SK-N-SH (cell line): ENCODE results near the gene ACADS. TPM values are rescaled to one million over a fixed set of nuclear protein-coding genes. Genes with fewer than 3 reads are reported as not detected.
A peak's percentile ranks its signal among the peaks of the same experiment; 100 is the strongest.

Experiments used
- CTCF ChIA-PET: fragments of 300-600, 350-600 bp; formaldehyde crosslinking; extraction: SDS; loops from one replicate; lab custom pipeline; 2021; lab: Yijun Ruan, JAX
- POLR2A ChIA-PET: fragments of 350-600 bp; sonication (Branson Sonifier 250); formaldehyde crosslinking; extraction: SDS; loops from one replicate; lab custom pipeline; 2020; ENCODE audit warnings: antibody characterized with exemption, inconsistent platforms; lab: Yijun Ruan, JAX
- DNase-seq: peaks from one replicate; pipeline ENCODE4 v3.0.0; 2012
- H2AFZ ChIP-seq: fragments of 200-600 bp; sonication (generic); 2 replicates; pipeline ENCODE4 v1.8.1; 2016; ENCODE audit warnings: antibody characterized with exemption, mild to moderate bottlenecking, low read depth
- H3F3A ChIP-seq: fragments of 200-600 bp; sonication (generic); replicated peaks from 2 replicates; pipeline ENCODE3; 2016; ENCODE audit warnings: antibody characterized with exemption, mild to moderate bottlenecking; ENCODE audit not compliant: insufficient read depth
- H3K27ac ChIP-seq, 2 experiments: fragments of 200-500 bp in 1 of 2; fragments of 200-600 bp in 1 of 2; sonication (Bioruptor generic) in 1 of 2; sonication (generic), shearing (Covaris generic) in 1 of 2; 2 replicates each; pipeline versions ENCODE4 v1.5.1 to v1.6.1; 2014 to 2016; ENCODE audit warnings: low read depth in 2 of 2, inconsistent platforms in 1 of 2, low read length in 1 of 2, mild to moderate bottlenecking in 1 of 2, mixed read lengths in 1 of 2
- H3K27me3 ChIP-seq: fragments of 200-600 bp; sonication (generic), shearing (Covaris generic); 2 replicates; pipeline ENCODE4 v1.6.1; 2016; ENCODE audit warnings: mixed run types; ENCODE audit not compliant: insufficient read depth
- H3K36me3 ChIP-seq, 2 experiments: fragments of 200-500 bp in 1 of 2; fragments of 200-600 bp in 1 of 2; sonication (Bioruptor generic) in 1 of 2; sonication (generic) in 1 of 2; replicated peaks in 1 of 2; 2 replicates each; pipeline versions ENCODE3 to v1.5.1; 2014 to 2016; ENCODE audit warnings: low read length in 1 of 2, mild to moderate bottlenecking in 1 of 2; ENCODE audit not compliant: insufficient read depth in 2 of 2, control insufficient read depth in 1 of 2
- H3K4me1 ChIP-seq, 2 experiments: fragments of 200-500 bp in 1 of 2; fragments of 200-600 bp in 1 of 2; sonication (Bioruptor generic) in 1 of 2; sonication (generic), shearing (Covaris generic) in 1 of 2; 2 replicates each; pipeline versions ENCODE4 v1.5.1 to v1.6.1; 2014 to 2016; ENCODE audit warnings: low read depth in 1 of 2, low read length in 1 of 2, mixed run types in 1 of 2; ENCODE audit not compliant: insufficient read depth in 2 of 2, control insufficient read depth in 1 of 2
- H3K4me2 ChIP-seq: fragments of 200-600 bp; sonication (generic), shearing (Covaris generic); 2 replicates; pipeline ENCODE4 v1.6.1; 2017; ENCODE audit warnings: mixed run types
- H3K4me3 ChIP-seq, 2 experiments: fragments of 200-500 bp in 1 of 2; fragments of 200-600 bp in 1 of 2; sonication (Bioruptor generic) in 1 of 2; sonication (generic), shearing (Covaris generic) in 1 of 2; 2 replicates each; pipeline versions ENCODE4 v1.5.1 to v1.8.1; 2014 to 2016; ENCODE audit warnings: low read depth in 2 of 2, inconsistent platforms in 1 of 2, low read length in 1 of 2, mild to moderate bottlenecking in 1 of 2, mixed read lengths in 1 of 2, moderate library complexity in 1 of 2
- H3K79me2 ChIP-seq: fragments of 200-600 bp; sonication (generic); 2 replicates; pipeline ENCODE4 v1.8.1; 2017; ENCODE audit warnings: mild to moderate bottlenecking; ENCODE audit not compliant: insufficient read depth
- H3K9ac ChIP-seq: fragments of 200-600 bp; sonication (generic); 2 replicates; pipeline ENCODE4 v1.6.1; 2017; ENCODE audit warnings: mixed run types
- H3K9me2 ChIP-seq: fragments of 200-600 bp; sonication (generic); 2 replicates; pipeline ENCODE4 v1.6.1; 2017; ENCODE audit warnings: mixed run types
- H3K9me3 ChIP-seq: fragments of 200-600 bp; sonication (generic); 2 replicates; pipeline ENCODE4 v1.6.1; 2017; ENCODE audit warnings: mixed run types, mild to moderate bottlenecking, moderate library complexity
- H4K20me1 ChIP-seq: fragments of 200-600 bp; sonication (generic); 2 replicates; pipeline ENCODE4 v1.6.1; 2017; ENCODE audit warnings: mild to moderate bottlenecking, mixed run types; ENCODE audit not compliant: insufficient read depth
- CTCF ChIP-seq: fragments of 200-600 bp; sonication (generic); IDR thresholded peaks from 2 replicates; pipeline ENCODE4 v1.6.1; 2017; ENCODE audit warnings: antibody characterized with exemption, mild to moderate bottlenecking, moderate library complexity
- ELF1 ChIP-seq: IDR thresholded peaks from 2 replicates; pipeline ENCODE4 v1.4.0; 2012
- EZH2phosphoT487 ChIP-seq: fragments of 200-600 bp; sonication (generic); IDR thresholded peaks from 2 replicates; pipeline ENCODE4 v1.6.1; 2017; ENCODE audit warnings: low read depth, mixed run types, mild to moderate bottlenecking, antibody characterized with exemption, moderate library complexity, borderline replicate concordance
- FOSL2 ChIP-seq: IDR thresholded peaks from 2 replicates; pipeline ENCODE4 v1.4.0; 2012; ENCODE audit warnings: low read depth, mild to moderate bottlenecking, moderate library complexity, borderline replicate concordance
- FOXM1 ChIP-seq: IDR thresholded peaks from 2 replicates; pipeline ENCODE4 v1.4.0; 2012; ENCODE audit warnings: low read depth, mild to moderate bottlenecking
- GATA2 ChIP-seq: sonication (generic); formaldehyde crosslinking; IDR thresholded peaks from 2 replicates; pipeline ENCODE4 v1.5.0; 2020; ENCODE audit warnings: mild to moderate bottlenecking, missing genetic modification reagents
- IRF3 ChIP-seq: fragments of 150-350 bp; IDR thresholded peaks from 2 replicates; pipeline ENCODE4 v1.6.1; 2016; ENCODE audit warnings: mild to moderate bottlenecking, low read depth, low read length
- JUND ChIP-seq: IDR thresholded peaks from 2 replicates; pipeline ENCODE4 v1.4.0; 2012
- MAX ChIP-seq: IDR thresholded peaks from 2 replicates; pipeline ENCODE4 v1.4.0; 2012; ENCODE audit warnings: low read depth
- MXI1 ChIP-seq: IDR thresholded peaks from 2 replicates; pipeline ENCODE4 v1.6.1; 2012; ENCODE audit warnings: mild to moderate bottlenecking, low read depth, low read length, improper control_type of control experiment
- NFIC ChIP-seq: IDR thresholded peaks from 2 replicates; pipeline ENCODE4 v1.4.0; 2012; ENCODE audit warnings: borderline replicate concordance
- NRF1 ChIP-seq: IDR thresholded peaks from 2 replicates; pipeline ENCODE4 v1.6.1; 2012; ENCODE audit warnings: low read depth, mild to moderate bottlenecking, low read length
- POLR2AphosphoS5 ChIP-seq: IDR thresholded peaks from 2 replicates; pipeline ENCODE4 v1.6.1; 2012; ENCODE audit warnings: low read depth, low read length
- RCOR1 ChIP-seq: fragments of 150-350 bp; IDR thresholded peaks from 2 replicates; pipeline ENCODE4 v1.6.1; 2017; ENCODE audit warnings: antibody characterized with exemption, low read length
- RXRA ChIP-seq: IDR thresholded peaks from 2 replicates; pipeline ENCODE4 v1.4.0; 2012; ENCODE audit warnings: low read depth, mild to moderate bottlenecking, borderline replicate concordance
- SIN3A ChIP-seq: IDR thresholded peaks from 2 replicates; pipeline ENCODE4 v1.6.1; 2012; ENCODE audit warnings: low read depth, mild to moderate bottlenecking, low read length, moderate library complexity, borderline replicate concordance
- SMC3 ChIP-seq: IDR thresholded peaks from 2 replicates; pipeline ENCODE4 v1.6.1; 2012; ENCODE audit warnings: low read depth, low read length, improper control_type of control experiment
- TAF1 ChIP-seq: IDR thresholded peaks from 2 replicates; pipeline ENCODE4 v1.6.1; 2012; ENCODE audit warnings: low read depth, mild to moderate bottlenecking, low read length, moderate library complexity, borderline replicate concordance
- TCF12 ChIP-seq: IDR thresholded peaks from 2 replicates; pipeline ENCODE4 v1.4.0; 2012
- TEAD4 ChIP-seq: IDR thresholded peaks from 2 replicates; pipeline ENCODE4 v1.4.0; 2012; ENCODE audit warnings: mild to moderate bottlenecking, borderline replicate concordance; ENCODE audit not compliant: insufficient read depth
- WGBS: methylation state at CpG from one replicate; pipeline ENCODE4 v1.1.6; 2017; ENCODE audit warnings: low lambda C conversion rate; 5-methylcytosine and 5-hydroxymethylcytosine counted together
- polyA plus RNA-seq, 3 experiments: library from polyadenylated mRNA; depleted of rRNA; stranded (reverse); fragments of >200 nt; gene quantifications; 2 replicates each; pipeline ENCODE4 v1.2.3, GENCODE V29; 2012
- TF ChIP-seq, protein P1 (sequence below): fragments of 150-350 bp; IDR thresholded peaks from 2 replicates; pipeline ENCODE4 v1.6.1; 2017; ENCODE audit warnings: antibody characterized with exemption, low read length, low read depth, borderline replicate concordance

Gene ACADS
- polyA plus RNA-seq, 1 of the 3 experiments (the other 2 are of a cell fraction): 4.9 TPM

DNA sequence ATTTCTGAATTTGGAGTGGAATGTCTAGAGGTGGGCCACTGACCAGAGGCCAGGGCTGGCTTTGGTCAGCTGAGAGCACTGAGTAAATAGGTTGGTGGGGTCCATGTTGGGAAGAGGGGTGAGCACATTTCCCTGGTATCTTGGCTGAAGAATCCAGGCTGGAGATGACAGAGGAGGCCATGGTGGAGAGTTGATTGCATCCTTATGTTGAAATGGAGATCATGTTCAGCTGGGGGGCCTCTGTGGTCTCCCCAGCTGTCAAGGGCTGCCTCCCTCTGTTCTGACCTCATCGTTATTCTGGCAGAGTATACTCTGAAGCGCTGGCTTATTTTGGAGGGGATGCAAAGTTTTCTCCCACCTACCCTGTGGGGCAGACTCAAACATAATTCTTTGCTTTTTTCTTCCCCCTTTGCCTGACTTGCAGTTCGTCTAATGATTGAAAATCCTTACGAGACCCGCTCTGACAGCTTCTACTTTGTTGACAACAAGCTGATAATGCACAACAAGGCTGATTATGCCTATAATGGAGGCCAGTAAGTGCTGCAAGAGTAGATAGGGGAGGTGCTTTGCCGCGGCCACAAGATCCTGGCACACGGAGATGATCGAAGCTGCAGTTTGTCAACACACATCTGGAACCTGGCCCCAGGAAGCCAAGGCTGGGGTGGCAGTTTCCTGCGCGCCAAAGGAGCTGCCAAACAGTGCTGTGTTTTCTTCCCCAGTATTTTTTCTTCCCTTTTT is 6.0 kb upstream of the ACADS start:
- WGBS: 91% methylated on average over 11 of the region's 11 CpGs
- no peak for DNase-seq
- ChIA-PET POLR2A (no interaction called here), CTCF (interaction anchor here (2.9 to 3.3 kb wide), 3 partner anchors 71 to 252 kb away, joined by 11 to 36 read pairs (median 11); no protein-coding TSS in a partner anchor)
- no peak overlapping the region for H3K4me2 ChIP-seq
- TF ChIP-seq TEAD4 (no peak), FOSL2 (no peak), ELF1 (no peak), RXRA (no peak), GATA2 (CRISPR knock-in tag) (no peak), NRF1 (no peak), MAX (no peak), FOXM1 (no peak), TAF1 (no peak), SIN3A (no peak), POLR2AphosphoS5 (no peak), EZH2phosphoT487 (no peak), NFIC (no peak)
- H3K36me3 ChIP-seq: peaks cover 63 to 73% of the 10 kb centered on the region in 2 experiments
- H3K27ac ChIP-seq: peak overlapping the region in 1 of 2 experiments; percentile 50; a peak in 2 of 4 replicates
- no peak overlapping the region for H3K9ac ChIP-seq
- no peaks in the 10 kb centered on the region for H3K9me2 ChIP-seq
- no peaks in the 10 kb centered on the region for H4K20me1 ChIP-seq
- no peaks in the 10 kb centered on the region for H3K27me3 ChIP-seq
- H3K4me1 ChIP-seq: peaks cover 5 to 27% of the 10 kb centered on the region in 2 experiments; a peak in 3 of 4 replicates
- no peaks in the 10 kb centered on the region for H3K9me3 ChIP-seq
- H3K79me2 ChIP-seq: peaks cover 2% of the 10 kb centered on the region; the same call in 1 of the 2 replicates
- no peaks in the 10 kb centered on the region for H3F3A ChIP-seq
- H3K4me3 ChIP-seq: no peak overlapping the region
- no peak overlapping the region for H2AFZ ChIP-seq

DNA sequence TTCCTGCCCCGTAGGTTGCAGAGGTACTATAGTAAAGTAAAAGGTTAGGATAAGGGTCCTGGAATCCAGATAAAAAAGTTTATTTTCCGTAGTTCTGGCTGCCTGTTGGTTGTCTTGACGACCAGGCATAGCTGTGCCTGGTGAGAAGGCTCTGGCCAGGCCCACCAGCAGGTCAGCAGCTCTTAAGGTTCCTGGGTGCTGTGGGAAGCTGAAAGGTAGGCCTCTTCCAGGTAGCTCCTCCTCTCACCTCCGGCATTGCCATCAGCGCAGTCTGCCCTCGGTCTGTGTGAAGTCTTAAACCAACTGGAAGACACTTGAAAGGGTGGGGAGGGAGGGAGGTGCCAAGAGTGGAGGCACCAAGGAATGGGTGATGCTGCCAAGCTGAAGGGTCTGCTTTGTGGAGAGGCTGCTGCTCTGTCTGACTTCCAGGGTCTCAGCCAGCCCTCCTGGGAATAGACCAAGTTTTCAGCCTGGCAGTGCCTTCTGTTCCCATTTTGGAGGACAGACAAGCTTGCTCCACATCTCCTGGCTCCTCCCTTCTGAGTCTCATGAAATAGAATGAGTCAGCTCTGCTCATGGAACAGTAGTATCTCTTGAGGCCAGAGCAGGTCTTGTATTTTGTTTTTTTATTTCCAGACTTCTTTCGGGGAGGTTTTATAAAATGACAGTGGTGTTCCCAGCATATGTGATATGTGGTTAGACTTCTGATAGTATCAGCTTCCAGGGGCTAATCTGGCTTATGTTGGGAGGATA is 5.2 kb upstream of the ACADS start:
- 79% methylated on average over 4 of the region's 7 CpGs for WGBS
- DNase-seq: no peak
- no peaks in the 10 kb centered on the region for H3K79me2 ChIP-seq
- no peak overlapping the region for H3K9ac ChIP-seq
- H3K4me3 ChIP-seq: no peak overlapping the region
- H3K4me2 ChIP-seq: no peak overlapping the region
- H3K36me3 ChIP-seq: peaks cover 55 to 73% of the 10 kb centered on the region in 2 experiments
- no peaks in the 10 kb centered on the region for H3K9me2 ChIP-seq
- no peaks in the 10 kb centered on the region for H3F3A ChIP-seq
- H3K4me1 ChIP-seq: peaks cover 5 to 33% of the 10 kb centered on the region in 2 experiments; a peak in 3 of 4 replicates
- no peak overlapping the region for H2AFZ ChIP-seq
- H3K27ac ChIP-seq: peak overlapping the region; percentile 50 to 73
- no peaks in the 10 kb centered on the region for H4K20me1 ChIP-seq
- H3K9me3 ChIP-seq: no peaks in the 10 kb centered on the region
- ChIA-PET POLR2A (interaction anchor here (2.2 kb wide), 1 partner anchor 9 kb away, joined by 8 read pairs; no protein-coding TSS in a partner anchor), CTCF (interaction anchor here (0.8 to 3.3 kb wide), 5 partner anchors 9 to 251 kb away, joined by 3 to 36 read pairs (median 11); no protein-coding TSS in a partner anchor)
- no peaks in the 10 kb centered on the region for H3K27me3 ChIP-seq
- TF ChIP-seq TCF12 (no peak), MXI1 (no peak), JUND (no peak), NFIC (no peak), MAX (no peak), IRF3 (no peak), SMC3 (no peak), RCOR1 (no peak), CTCF (no peak), FOSL2 (no peak)
- TF ChIP-seq, protein P1, sequence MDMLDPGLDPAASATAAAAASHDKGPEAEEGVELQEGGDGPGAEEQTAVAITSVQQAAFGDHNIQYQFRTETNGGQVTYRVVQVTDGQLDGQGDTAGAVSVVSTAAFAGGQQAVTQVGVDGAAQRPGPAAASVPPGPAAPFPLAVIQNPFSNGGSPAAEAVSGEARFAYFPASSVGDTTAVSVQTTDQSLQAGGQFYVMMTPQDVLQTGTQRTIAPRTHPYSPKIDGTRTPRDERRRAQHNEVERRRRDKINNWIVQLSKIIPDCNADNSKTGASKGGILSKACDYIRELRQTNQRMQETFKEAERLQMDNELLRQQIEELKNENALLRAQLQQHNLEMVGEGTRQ: no peak
